ENCODE measurements around the gene NYAP1.

NYAP1 gene

DNA sequence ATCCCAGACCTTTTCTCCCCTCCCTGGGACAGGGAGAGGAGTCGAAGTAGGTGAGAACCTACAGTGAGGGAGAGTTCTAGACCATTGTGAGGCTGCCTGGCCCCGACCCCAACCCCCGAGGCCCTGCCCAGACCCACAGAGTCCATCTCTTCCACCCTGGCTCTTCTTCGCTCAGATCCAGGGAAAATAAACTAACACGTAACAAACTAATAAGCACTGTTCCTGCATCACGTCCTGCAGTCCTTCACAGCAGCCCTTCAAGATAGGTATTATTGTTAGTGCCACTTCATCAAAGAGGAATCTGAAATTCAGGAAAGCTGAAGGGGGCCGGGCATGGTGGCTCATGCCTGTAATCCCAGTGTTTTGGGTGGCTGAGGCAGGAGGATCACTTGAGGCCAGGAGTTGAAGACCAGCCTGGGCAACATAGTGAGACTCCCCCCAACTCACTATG is 19.5 kb upstream of the NYAP1 start, which contains the start of gene SPACDR:
SPACDR (minus strand) TSS at position 51 of the 451 bp plus-strand sequence. CDS start 235 bp downstream, outside the sequence.
- DNase-seq = no peak

DNA sequence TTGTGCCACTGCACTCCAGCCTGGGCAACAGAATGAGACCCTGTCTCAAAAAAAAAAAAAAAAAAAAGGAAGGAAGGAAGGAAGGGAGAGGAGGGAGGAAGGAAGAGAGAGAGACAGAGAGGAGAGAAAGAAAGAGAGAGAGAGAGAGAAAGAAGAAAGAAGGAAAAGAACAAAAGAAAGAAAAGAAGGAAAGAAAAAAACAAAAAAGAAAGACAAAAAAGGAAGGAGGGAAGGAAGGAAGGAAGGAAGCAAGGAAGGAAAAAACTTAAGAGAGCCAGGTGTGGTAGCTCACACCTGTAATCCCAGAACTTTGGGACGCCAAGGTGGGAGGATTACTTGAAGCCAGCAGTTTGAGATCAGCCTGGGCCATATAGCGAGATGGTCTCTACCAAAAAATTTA is 18.9 kb upstream of the NYAP1 start:
- DNase-seq = no peak

DNA sequence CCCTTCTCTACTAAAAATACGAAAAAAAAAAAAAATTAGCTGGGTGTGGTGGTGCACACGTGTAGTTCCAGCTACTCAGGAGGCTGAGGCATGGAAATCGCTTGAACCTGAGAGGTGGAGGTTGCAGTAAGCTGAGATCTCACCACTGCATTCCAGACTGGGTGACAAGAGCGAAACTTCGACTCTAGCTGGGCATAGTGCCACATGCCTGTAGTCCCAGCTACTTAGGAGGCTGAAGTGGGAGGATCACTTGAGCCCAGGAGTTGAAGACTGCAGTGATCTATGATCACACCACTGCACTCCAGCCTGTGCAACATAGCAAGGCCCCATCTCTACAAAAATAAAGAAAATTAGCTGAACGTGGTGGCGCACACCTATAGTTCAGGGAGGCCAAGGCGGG is 18.4 kb upstream of the NYAP1 start:
- DNase-seq = no peak

DNA sequence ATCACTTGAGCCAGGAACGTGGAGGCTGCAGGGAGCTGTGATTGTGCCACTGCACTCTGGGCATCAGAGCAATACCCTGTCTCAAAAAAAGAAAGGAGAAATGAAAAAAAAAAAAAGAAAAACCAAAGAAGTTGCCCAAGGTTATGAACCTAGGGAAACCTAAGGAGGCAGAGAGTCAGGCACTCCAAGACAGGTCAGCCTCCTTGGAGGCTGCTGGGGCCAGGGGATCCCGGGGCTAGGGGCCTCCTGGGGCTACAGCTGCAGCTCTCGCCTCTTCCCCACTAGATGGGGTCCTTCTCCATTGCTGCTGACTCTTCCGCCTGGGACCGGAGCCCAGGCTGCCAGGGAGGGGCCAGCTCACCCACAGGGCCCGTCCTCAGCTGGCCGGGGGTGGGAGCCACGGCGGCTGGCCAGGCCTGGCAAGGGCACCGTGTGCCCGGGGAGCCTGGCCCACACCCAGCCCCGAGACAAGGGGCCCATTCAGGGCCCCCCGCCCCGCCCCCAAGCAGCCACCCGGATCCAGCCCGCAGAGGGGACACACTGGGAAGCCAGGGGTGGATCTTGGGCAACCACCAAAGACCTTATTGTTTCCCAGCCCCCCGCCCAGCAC is 17.9 kb upstream of the NYAP1 start:
- peak; percentile 96 to 99 for DNase-seq

DNA sequence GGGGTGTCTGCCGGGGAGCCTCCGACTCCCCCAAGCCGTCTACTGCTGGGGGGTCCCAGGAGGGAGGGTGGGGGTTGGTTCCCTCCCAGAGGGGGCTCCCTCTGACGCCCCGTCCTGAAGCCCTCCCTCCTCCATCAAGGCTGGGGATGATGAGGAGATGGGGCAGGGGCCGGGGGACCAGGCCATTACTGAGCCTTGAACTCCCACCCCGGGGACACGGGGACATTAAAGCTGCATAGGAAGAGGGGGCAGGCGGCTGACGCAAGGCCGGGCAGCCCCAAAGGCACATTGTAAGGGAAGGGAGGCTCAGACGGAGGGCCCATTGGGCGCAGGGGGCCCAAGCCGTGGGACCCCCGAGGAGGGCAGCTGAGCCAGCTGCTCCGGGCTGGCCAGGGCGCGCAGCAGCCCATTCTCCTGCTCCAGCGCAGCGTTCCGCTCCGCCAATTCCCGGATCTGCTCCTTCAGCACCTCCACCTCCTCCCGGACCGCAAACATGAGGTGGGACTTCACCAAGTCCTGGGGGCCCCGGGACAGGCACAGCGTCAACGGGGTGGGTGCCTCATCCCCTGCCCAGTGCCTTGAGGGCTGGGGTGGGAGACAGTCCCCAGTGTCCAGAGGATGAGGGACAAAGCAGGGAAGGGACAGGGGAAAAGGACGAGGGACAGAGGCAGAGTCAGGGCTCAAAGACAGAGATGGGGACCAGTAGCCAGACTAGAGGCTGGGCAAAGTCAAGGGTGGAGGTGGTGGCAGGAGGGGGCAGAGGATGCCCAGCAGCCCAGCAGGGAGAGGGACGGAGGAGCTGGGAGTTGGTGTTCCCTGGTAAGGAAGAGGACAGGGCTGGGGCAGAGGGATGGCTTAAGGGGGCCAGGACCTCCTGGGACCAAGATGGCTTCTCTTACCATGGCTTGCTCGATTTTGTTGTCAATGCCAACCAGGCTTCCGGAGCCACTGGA is 16.8 kb upstream of the NYAP1 start:
- DNase-seq = peak in 1 of 2 donors; percentile 17

DNA sequence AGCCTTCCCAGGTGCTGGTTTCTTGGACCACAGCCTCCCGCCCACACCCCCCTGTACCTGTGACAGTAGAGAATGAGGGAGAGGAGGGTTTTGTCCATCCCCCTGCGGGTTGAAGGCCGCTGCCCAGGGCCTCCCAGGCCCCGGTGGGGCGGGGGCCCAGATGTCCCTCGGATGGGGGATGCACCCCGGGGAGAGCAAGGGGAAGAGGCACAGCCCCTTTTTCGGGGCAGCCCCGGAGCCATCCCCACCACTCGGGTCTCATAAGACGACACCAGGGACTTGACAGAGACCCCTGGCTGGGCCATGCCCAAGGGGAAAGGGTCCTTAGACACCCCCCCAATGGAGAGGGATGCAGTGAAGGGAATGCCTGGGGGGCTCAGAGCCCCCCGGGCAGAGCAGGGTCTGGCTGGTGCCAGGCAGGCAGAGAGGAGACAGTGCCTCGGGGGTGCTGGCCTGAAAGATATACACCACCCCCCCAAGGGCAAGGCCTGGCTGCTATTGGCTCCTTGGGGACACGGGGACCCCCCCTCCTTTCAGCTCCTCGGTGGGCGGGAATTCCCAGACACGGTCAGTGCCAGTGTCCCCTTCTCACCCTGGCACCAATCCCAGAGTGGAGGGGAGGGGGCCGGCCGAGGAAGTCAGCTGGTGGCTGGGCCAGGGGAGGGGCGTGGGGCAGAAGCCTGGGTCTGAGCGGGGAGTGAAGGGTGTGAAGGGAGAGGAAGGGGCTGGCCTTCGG is 15.9 kb upstream of the NYAP1 start:
- peak; percentile 91 to 95 for DNase-seq

DNA sequence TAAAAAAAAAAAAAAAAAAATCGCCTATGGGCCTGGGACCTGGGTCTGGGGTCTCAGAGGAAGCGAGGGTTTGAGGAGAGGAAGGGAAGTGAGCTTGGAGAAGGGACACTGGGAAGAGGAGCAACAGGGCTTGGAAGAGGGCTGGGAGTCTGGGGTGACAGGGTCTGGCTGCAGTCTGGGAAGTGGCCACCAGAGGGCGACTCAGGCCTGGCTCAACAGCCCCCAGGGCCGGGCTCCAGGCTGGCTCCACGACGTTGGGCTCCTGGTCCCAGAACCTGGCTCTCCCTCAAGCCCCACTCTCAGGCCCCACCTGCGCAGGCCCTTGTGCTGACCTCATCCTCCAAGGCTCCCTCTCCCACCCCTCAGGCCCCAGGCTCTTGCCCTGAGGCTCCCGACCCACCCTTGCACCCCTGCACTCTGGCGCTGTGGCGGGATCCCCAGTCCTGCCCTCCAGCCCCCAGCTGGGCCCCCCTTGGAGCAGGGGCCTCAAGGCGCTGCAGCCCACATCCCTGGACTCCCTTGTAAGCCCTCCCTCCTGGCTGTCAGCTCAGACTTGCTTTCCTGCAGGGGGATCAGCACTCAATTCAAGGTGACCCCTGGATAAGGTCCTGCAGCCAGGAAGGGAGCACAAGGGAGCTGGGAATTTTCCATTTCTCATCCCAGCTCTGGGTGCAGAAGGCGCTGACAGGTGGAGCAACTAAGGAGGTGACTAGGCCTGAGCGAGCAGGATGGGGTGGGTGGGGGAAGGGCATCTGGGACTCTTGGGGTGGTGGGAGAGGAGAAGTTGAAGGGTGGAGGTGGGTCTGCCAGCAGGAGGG is 14.3 kb upstream of the NYAP1 start:
- peak; percentile 67 to 83 for DNase-seq

DNA sequence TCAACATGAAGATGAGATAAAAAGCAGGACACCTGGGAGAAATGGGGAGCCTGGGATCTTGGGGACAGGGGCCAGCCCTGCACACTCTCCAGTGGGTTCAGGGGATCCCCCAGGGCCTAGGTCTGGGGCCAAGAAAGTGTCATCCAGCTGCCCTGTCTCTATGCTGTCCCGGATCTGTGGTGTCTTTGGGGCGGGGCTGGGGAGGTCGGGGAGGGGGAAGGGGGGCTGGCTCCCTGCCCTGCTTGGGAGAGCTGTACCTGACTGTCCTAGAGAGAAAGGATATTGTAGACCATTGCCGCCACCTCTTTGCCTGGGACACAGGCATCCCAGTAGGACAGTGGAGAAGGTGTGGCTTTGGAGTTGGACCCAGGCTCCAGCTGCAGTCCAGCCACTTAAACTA is 12.7 kb upstream of the NYAP1 start:
- no peak for DNase-seq

DNA sequence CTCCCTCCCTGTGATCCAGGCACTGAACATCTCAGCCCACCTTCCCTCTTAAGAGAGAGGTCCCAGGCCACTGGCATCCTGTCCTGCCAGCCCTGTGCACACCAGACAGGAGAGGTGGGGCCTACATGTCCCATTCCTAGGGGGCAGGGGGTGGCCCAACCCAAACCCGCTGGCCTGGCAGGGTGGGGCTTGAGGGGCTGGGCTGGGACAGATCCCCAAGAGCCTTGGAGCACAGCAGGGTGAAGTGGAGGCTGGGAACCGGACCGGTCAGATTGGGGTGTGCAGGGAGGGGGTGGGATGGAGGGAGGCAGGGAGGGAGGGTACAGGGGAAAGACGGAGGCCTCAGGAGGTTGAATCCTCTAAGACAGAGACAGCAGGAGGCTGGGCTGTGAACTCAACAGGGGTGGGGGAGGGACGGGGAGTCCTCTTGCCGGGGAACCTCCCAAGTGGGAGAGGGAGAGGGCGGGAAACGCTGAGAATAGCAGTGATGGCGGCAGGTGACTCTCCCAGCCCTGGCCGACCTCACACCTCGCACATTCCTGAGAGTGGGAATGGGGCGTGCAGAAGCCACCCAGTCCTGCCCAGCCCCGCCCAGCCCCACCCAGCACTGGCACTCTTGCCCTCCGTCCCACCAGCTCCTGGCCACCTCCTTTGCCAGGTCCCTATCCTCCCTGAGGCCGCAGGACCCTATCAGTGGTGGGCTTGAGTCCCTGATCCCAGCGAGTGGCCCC is 11.4 kb upstream of the NYAP1 start:
- no peak for DNase-seq

DNA sequence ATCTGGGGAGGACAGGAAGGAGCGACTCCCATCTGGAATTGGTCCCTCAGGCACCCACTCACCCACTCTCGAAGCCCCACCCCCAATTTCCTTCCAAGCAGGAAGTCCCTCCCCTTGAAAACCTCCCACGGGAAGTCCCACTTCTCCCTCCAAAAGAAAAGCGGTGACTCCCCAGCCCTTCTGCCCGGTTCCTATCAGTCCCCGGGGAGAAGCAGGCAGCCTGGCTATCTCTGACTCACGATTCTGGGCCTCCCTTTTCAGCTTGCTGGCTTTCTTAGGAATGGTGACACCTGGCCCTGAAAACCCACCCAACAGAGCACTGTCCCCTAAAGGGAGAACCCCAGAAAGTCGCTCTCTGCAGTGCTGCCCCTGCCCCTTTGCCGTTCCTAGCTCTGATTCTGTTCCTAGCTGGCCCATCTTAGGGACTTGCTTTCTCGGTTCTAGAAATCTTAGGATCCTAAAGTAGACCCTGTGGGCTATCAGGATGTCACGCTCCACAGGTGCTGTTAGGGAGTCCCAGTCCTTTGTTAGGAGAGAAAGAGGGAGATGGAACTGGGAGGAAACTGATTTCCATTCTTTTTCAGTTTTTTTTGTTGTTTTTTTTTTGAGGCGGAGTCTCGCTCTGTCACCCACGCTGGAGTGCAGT is 10.8 kb upstream of the NYAP1 start:
- no peak for DNase-seq

DNA sequence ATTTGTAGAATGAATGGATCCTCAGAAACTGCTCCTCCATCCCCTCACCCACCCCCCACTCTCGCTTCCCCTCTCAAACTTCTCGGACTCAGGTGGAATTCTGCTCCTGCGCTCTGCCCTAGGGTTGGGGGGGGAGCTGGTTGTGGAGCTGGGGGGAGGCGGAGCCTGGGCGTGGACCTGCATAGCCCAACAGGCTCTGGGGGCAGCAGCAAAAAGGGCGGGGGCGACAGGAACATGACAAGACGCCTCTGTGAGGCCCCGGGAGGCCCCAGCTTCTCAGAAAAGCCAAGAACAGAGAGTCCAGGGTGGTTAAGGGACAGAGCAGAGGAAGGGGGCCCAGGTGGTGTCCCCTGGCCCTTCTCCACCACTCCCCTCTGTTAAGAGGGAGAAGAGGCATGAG is 8.2 kb upstream of the NYAP1 start:
- DNase-seq = no peak

DNA sequence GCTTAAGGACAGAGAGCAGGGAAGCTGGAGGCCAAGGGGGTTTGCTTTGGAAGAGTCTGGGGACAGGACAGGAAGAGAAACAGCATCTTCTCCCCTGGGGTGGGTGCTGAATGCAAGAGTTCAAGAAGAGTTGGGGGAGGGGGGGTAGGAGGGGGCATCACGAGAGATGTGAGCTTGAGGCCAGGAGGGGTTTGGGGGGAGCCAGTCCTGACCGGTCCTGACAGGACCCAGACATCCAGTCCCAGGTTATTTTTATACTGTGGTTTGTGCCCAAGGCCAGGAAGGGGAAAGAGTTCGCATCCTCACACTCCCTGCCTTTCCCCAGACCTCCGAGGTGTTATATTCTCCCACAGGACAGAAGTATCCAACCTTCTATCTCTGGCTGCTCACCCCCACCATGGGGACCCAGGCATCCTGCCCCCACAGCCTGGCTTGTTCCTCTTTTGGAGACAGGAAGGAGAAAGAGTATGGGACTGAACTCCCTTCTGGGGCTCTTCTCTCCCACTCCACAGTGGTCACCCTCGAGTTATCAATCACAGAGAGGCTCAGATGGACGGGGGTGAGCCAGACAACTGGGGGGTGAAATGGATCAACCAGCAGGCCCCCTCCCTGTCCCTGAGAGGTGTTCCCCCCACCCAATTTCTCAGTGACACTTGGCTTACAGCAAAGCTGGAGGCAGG is 7.5 kb upstream of the NYAP1 start:
- no peak for DNase-seq

DNA sequence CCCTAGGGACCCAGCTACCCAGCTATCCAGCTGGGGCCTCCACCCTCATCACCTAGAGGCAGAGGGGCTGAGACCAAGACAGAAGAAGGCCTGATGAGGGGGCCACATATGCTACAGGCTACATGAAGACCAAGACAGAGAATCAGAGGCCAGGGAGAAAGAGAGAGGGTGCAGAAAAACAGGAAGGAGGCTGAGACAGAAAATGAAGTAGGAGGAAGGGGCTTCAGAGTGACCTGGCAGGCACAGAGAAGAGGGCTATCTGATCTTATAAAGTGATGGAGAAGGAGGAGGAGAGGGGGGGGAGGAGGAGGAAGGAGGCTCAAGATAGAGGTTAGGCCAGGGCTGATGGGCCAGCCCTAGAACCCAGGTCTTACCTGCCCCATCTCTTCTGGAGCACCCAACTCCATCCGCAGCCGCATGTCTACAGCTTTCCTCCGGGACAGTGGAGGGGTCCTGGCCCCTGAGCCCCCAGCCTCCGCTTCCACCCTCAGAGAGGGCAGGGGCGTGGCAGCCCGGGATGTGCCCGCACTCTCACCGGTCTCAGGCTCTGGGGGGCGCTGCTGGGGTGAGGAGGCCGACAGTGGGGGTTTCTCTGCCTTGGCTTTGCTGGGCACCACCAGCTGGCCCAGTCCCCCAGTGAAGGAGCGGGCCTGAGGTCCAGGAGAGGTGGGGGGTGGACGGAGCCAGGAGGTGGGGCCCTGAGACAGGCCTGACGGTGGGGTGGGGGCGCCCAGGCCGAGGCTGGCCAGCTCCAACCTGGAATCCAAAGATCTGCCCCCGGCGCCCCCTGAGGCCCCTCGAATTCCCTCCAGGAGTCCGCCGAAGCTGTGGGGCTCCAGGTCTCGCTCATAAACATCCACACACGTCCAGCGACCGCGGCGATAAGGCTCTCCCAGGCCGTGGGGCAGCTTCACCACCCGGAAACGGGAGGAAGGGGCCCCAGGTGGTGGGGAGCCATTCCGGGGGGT is 6.5 kb upstream of the NYAP1 start:
- DNase-seq = no peak

DNA sequence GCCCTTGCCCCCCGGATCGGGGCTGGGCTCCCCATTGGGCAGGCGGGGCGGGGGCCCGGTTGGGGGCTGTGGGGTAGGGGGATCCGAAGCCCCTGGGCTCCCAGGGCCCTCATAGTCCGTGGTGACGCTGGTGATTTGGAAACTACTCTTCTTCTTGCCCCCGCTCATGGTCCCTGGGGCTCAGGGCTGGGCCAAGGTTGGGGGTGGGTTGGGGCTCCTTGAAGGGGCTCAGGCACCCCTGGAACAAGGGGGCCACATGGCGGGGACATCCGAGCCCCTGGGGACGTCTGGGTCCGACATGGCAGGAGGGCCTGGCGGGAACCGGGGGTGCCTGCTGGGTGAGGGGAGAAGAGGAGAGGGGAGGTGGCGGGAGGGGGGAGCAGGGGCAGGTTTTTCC is 5.9 kb upstream of the NYAP1 start:
- DNase-seq = no peak

DNA sequence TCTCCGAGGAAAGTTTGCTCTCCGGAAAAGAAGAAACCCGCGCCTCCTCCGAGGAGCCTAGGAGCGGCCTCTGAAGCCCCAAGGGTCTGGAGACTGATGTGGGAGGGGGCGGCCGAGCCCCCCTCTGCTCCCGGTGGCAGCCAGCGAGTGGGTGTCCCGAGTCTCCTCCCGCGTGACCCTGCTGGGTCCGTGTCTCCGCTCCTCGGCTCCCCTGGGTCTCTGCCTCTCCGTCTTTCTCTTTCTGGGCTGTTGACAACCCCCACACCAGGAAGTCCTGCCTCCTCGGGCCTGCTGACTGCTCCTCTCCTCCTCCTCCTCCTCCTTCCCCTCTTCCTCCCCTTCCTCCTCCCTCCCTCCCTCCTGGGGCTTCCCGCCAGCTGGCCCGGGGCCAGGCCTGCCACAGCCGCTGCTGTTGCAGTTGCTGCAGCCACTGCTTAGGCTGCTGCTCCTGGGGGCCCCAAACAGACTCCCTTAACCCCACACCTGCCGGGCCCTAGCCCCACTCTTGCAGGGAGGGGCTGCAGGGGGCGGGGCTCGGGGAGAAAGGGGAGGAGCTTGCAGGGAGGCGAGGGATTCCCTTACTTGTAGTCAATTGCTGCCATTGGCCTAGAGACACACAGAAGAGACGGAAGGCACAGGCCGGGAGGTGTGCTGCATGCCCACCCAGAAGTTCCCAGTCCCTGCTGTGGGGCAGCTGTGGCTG is 4.6 kb upstream of the NYAP1 start, which contains the start of gene TSC22D4:
TSC22D4 (minus strand) TSS at position 257 of the 703 bp plus-strand sequence. CDS start 1,176 bp downstream, outside the sequence.
- peak; percentile 95 to 96 for DNase-seq

DNA sequence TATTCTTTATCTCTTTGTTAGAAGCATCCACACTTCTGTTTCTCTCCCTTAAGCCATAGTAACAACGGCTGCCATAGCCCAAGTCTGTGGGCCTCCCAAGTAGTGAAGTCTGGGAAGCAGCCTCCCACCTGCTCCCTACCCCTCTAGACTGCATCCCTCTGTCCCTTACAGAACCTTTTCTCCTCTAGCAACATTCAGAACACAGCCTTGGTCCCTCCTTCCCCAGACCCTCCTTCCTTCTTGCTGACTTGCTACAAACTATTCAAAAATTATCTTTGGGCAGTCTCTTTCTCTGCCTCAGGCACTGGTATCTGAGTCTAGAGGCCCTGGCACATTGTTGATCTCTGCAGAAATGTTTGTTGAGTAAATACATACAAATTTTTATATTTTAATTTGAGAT is 2.3 kb upstream of the NYAP1 start:
- no peak for DNase-seq

DNA sequence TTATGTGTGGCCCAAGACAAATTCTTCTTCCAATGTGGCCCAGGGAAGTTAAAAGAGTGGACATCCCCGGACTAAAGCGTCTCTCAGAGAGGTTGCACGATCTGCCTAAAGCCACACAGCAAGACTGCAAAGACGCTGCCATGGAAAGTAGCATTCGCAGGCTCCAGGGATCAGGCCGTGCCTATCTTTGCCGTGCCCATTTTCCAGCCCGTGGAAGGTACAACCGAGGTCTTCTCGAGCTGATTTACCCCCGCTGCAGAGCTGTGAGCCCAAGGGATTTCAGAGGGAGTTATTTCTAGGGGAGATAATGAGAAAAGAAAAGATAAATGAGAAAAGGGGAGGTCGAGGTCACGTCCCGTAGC is 1.0 kb upstream of the NYAP1 start:
- no peak for DNase-seq

DNA sequence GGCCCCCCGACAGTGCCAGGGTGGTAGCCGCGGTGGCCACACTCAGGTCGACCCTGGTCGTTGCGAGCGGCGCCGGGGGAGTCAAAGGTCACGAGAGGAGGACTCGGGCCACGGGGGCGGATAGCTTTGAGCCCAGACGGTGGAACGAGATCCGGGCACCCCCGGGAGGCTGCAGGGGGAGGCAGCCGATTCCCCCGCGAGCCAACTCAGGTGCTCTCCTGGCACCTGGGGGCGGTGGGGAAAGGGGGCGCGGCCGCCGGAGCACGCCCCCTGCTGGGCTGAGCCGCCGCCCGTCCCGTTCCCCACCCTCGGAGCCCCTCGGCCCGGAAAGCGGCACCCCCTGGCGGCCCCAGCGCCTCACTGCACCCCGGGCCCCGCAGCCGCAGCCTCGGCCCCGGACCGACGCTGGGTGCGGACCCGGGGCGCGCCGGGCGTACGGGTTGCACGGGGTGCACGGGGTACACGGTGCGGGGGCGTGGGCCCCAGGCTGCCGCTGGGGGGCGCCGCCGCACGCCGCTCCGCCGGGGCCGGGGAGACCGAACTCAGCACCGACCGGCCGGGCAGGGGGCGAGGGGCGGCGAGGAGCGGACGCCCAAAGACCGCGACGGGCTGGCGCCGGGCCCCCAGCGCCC is 521 bp upstream of the NYAP1 start:
- peak in 1 of 2 donors; percentile 44 for DNase-seq

All from hippocampal formation (tissue), 2 donors.